A549 (cell line): Measurements from ENCODE around the gene ZDHHC22. TPM values are rescaled to one million over a fixed set of nuclear protein-coding genes. Genes with fewer than 3 reads are reported as not detected.

Source experiments
- ATAC-seq, 2 experiments: fragments of 200-7000 bp in 1 of 2; fragments of >200 bp in 1 of 2; cut with Nextera tagmentation in 1 of 2; cut with Tn5 transposase in 1 of 2; 3 replicates each; pipeline versions ENCODE4 v1.8.0 to v1.9.1; 2018 to 2020; ENCODE audit warnings: mild to moderate bottlenecking in 1 of 2, moderate library complexity in 1 of 2
- CTCF ChIA-PET: fragments of 300-600 bp; sonication (Branson Sonifier 250); formaldehyde crosslinking; extraction: SDS; loops from one replicate; lab custom pipeline; 2021; ENCODE audit warnings: antibody characterized with exemption, inconsistent platforms; lab: Yijun Ruan, JAX
- POLR2A ChIA-PET: fragments of 350-600 bp; formaldehyde crosslinking; extraction: SDS; loops from one replicate; lab custom pipeline; 2021; ENCODE audit warnings: antibody characterized with exemption, inconsistent platforms; lab: Yijun Ruan, JAX
- DNase-seq, 2 experiments: peaks; one replicate each; pipeline versions ENCODE4 v3.0.0 to v3.0.0-alpha.2; 2011 to 2016; ENCODE audit warnings: low read depth in 1 of 2, low spot score in 1 of 2
- FAIRE-seq: peaks from 2 replicates; lab custom pipeline; 2011; peaks lifted over from hg19 to GRCh38; lab: Jason Lieb, UNC
- H3K27ac ChIP-seq, 2 experiments: fragments of >200 bp; sonication (Bioruptor Twin); formaldehyde crosslinking; 3 replicates each; pipeline ENCODE4 v1.5.1; 2016 to 2017
- H3K4me1 ChIP-seq: fragments of >200 bp; sonication (Bioruptor Twin); formaldehyde crosslinking; 3 replicates; pipeline ENCODE4 v1.6.1; 2016
- H3K4me2 ChIP-seq: fragments of >200 bp; sonication (Bioruptor Twin); formaldehyde crosslinking; 3 replicates; pipeline ENCODE4 v1.6.1; 2016
- H3K4me3 ChIP-seq: fragments of >200 bp; sonication (Bioruptor Twin); formaldehyde crosslinking; 3 replicates; pipeline ENCODE4 v1.5.1; 2016
- H3K9me3 ChIP-seq: fragments of >200 bp; sonication (Bioruptor Twin); formaldehyde crosslinking; 3 replicates; pipeline ENCODE4 v1.6.1; 2016
- ATOH8 ChIP-seq: fragments of 250-450 bp; sonication (Bioruptor Pico); IDR thresholded peaks from 2 replicates; pipeline ENCODE4 v1.5.0; 2020; ENCODE audit warnings: low read depth, mild to moderate bottlenecking, moderate library complexity
- BCL3 ChIP-seq: fragments of >200 bp; sonication (Bioruptor Twin); formaldehyde crosslinking; IDR thresholded peaks from 3 replicates; pipeline ENCODE4 v1.6.1; 2016
- BHLHE40 ChIP-seq: IDR thresholded peaks from 2 replicates; pipeline ENCODE4 v1.6.1; 2012; ENCODE audit warnings: low read depth, low read length, inconsistent platforms
- CEBPB ChIP-seq, 2 experiments: fragments of >200 bp in 1 of 2; sonication (Bioruptor Twin) in 1 of 2; formaldehyde crosslinking in 1 of 2; IDR thresholded peaks; 2 replicates each; pipeline ENCODE4 v1.6.1; 2012 to 2016
- CHD2 ChIP-seq: fragments of 150-350 bp; IDR thresholded peaks from 2 replicates; pipeline ENCODE4 v1.6.1; 2014; ENCODE audit warnings: low read length; ENCODE audit not compliant: partially characterized antibody
- CHD4 ChIP-seq: fragments of 200-600 bp; sonication (generic); IDR thresholded peaks from 2 replicates; pipeline ENCODE4 v1.6.1; 2016; ENCODE audit warnings: antibody characterized with exemption, mild to moderate bottlenecking, borderline replicate concordance
- CTCF ChIP-seq: fragments of >200 bp; sonication (Bioruptor Twin); formaldehyde crosslinking; IDR thresholded peaks from 3 replicates; pipeline ENCODE4 v1.5.1; 2016
- EP300 ChIP-seq, 2 experiments: fragments of >200 bp; sonication (Bioruptor Twin); formaldehyde crosslinking; IDR thresholded peaks; 2 replicates in 1 of 2; 3 replicates in 1 of 2; pipeline ENCODE4 v1.6.1; 2016 to 2017
- FOSB ChIP-seq: fragments of 250-450 bp; sonication (Bioruptor Pico); IDR thresholded peaks from 2 replicates; pipeline ENCODE4 v1.5.0; 2020; ENCODE audit warnings: mild to moderate bottlenecking, moderate library complexity
- GATA3 ChIP-seq: IDR thresholded peaks from 2 replicates; pipeline ENCODE4 v1.6.1; 2012; ENCODE audit warnings: borderline replicate concordance
- HEYL ChIP-seq: fragments of 250-450 bp; sonication (Bioruptor Pico); IDR thresholded peaks from 2 replicates; pipeline ENCODE4 v1.8.0; 2021; ENCODE audit warnings: mild to moderate bottlenecking, moderate library complexity
- JUN ChIP-seq, 2 experiments: fragments of >200 bp; sonication (Bioruptor Twin); formaldehyde crosslinking; IDR thresholded peaks; 2 replicates in 1 of 2; 3 replicates in 1 of 2; pipeline ENCODE4 v1.6.1; 2016 to 2017
- JUNB ChIP-seq: fragments of >200 bp; sonication (Bioruptor Twin); formaldehyde crosslinking; IDR thresholded peaks from 2 replicates; pipeline ENCODE4 v1.6.1; 2016
- KDM5A ChIP-seq: fragments of 200-600 bp; sonication (generic); IDR thresholded peaks from 2 replicates; pipeline ENCODE4 v1.6.1; 2016; ENCODE audit warnings: antibody characterized with exemption, mild to moderate bottlenecking
- MAFK ChIP-seq: fragments of 450-650 bp; IDR thresholded peaks from 2 replicates; pipeline ENCODE4 v1.6.1; 2014; ENCODE audit not compliant: partially characterized antibody
- MAZ ChIP-seq: fragments of 150-350 bp; IDR thresholded peaks from 2 replicates; pipeline ENCODE4 v1.6.1; 2014; ENCODE audit warnings: antibody characterized with exemption, low read depth, low read length, borderline replicate concordance
- NR3C1 ChIP-seq: fragments of >200 bp; sonication (Bioruptor Twin); formaldehyde crosslinking; IDR thresholded peaks from 3 replicates; pipeline ENCODE4 v1.6.1; 2017
- PBX3 ChIP-seq: IDR thresholded peaks from 2 replicates; pipeline ENCODE4 v1.6.1; 2012
- POLR2A ChIP-seq: IDR thresholded peaks from 2 replicates; pipeline ENCODE4 v1.6.1; 2012; ENCODE audit warnings: mild to moderate bottlenecking, low read length
- RAD21 ChIP-seq, 2 experiments: fragments of >200 bp in 1 of 2; sonication (Bioruptor Twin) in 1 of 2; formaldehyde crosslinking in 1 of 2; IDR thresholded peaks in 1 of 2; conservative IDR thresholded peaks in 1 of 2; 2 replicates in 1 of 2; 3 replicates in 1 of 2; pipeline ENCODE4 v1.6.1; 2012 to 2018; ENCODE audit warnings: inconsistent platforms in 1 of 2
- RARB ChIP-seq: fragments of 250-450 bp; sonication (Bioruptor Pico); IDR thresholded peaks from 2 replicates; pipeline ENCODE4 v1.8.0; 2021; ENCODE audit warnings: mild to moderate bottlenecking, moderate library complexity
- RCOR1 ChIP-seq: fragments of 150-350 bp; IDR thresholded peaks from 2 replicates; pipeline ENCODE4 v1.6.1; 2014; ENCODE audit warnings: antibody characterized with exemption, low read length, low read depth
- REST ChIP-seq: fragments of 200-600 bp; sonication (generic); IDR thresholded peaks from 2 replicates; pipeline ENCODE4 v1.6.1; 2016; ENCODE audit warnings: antibody characterized with exemption, mild to moderate bottlenecking, moderate library complexity
- RNF2 ChIP-seq: fragments of 200-600 bp; sonication (generic); IDR thresholded peaks from 2 replicates; pipeline ENCODE4 v1.6.1; 2016; ENCODE audit warnings: low read depth, mild to moderate bottlenecking, antibody characterized with exemption, moderate library complexity, borderline replicate concordance
- SMC3 ChIP-seq: fragments of >200 bp; sonication (Bioruptor Twin); formaldehyde crosslinking; IDR thresholded peaks from 3 replicates; pipeline ENCODE4 v1.6.1; 2018; ENCODE audit warnings: inconsistent platforms
- SREBF2 ChIP-seq: fragments of 450-650 bp; IDR thresholded peaks from 2 replicates; pipeline ENCODE4 v1.6.1; 2014; ENCODE audit warnings: mild to moderate bottlenecking, moderate library complexity
- TP53 ChIP-seq: fragments of 250-450 bp; sonication (Bioruptor Pico); IDR thresholded peaks from 2 replicates; pipeline ENCODE4 v1.5.0; 2021; ENCODE audit warnings: mild to moderate bottlenecking, moderate library complexity
- ZC3H11A ChIP-seq: fragments of 450-650 bp; IDR thresholded peaks from 2 replicates; pipeline ENCODE4 v1.6.1; 2014; ENCODE audit warnings: antibody characterized with exemption, mild to moderate bottlenecking
- ZFP36 ChIP-seq: fragments of 450-650 bp; IDR thresholded peaks from 2 replicates; pipeline ENCODE4 v1.6.1; 2014; ENCODE audit warnings: borderline replicate concordance; ENCODE audit not compliant: partially characterized antibody
- ZNF302 ChIP-seq: fragments of 250-450 bp; sonication (Bioruptor Pico); IDR thresholded peaks from 2 replicates; pipeline ENCODE4 v1.9.0; 2021; ENCODE audit warnings: inconsistent platforms, mild to moderate bottlenecking, moderate library complexity
- ZSCAN20 ChIP-seq: fragments of 250-450 bp; sonication (Bioruptor Pico); IDR thresholded peaks from 2 replicates; pipeline ENCODE4 v1.8.0; 2022; ENCODE audit warnings: mild to moderate bottlenecking, moderate library complexity
- WGBS: methylation state at CpG from one replicate; pipeline ENCODE4 v1.1.6; 2017; ENCODE audit errors: missing lambda C conversion rate; 5-methylcytosine and 5-hydroxymethylcytosine counted together
- polyA plus RNA-seq, 4 experiments: library from polyadenylated mRNA; depleted of rRNA in 3 of 4; stranded (reverse); fragments of >200 nt; fragmentation: RNase III in 1 of 4; extraction: RNeasy Plus Mini Kit Qiagen cat#74134 plus additional on column Dnase treatment in 1 of 4; gene quantifications; 2 replicates in 3 of 4; 3 replicates in 1 of 4; pipeline ENCODE4 v1.2.3, GENCODE V29; 2011 to 2017

Gene ZDHHC22
- polyA plus RNA-seq, 2 of the 4 experiments (the other 2 are of a cell fraction) = 0.04 to 0.23 TPM

- WGBS = 93% methylated on average over 7 of the region's 7 CpGs
- Histone ChIP-seq H3K4me2 (no peak overlapping the region), H3K27ac (no peak overlapping the region), H3K4me1 (peaks cover 12% of the 10 kb centered on the region; the same call in 2 of the 3 replicates), H3K4me3 (no peak overlapping the region), H3K9me3 (no peaks in the 10 kb centered on the region)
- TF ChIP-seq FOSB (CRISPR knock-in tag) (no peak), CEBPB (IDR thresholded peaks at IDR 0.05) (no peak), PBX3 (no peak), NR3C1 (no peak), JUN (IDR thresholded peaks at IDR 0.05) (no peak), ZC3H11A (no peak), EP300 (IDR thresholded peaks at IDR 0.05) (no peak), CHD2 (no peak), RARB (CRISPR knock-in tag) (no peak), SREBF2 (no peak), BHLHE40 (no peak), ZFP36 (no peak), ZSCAN20 (no peak), POLR2A (no peak), TP53 (no peak), ZNF302 (CRISPR knock-in tag) (no peak), JUNB (no peak), GATA3 (no peak)
- ATAC-seq (no peak), FAIRE-seq (no peak), DNase-seq (no peak)
- CTCF ChIA-PET = interaction anchor here (0.7 to 3.5 kb wide), 4 partner anchors 25 to 247 kb away, joined by 3 to 12 read pairs (median 4); no protein-coding TSS in a partner anchor
- POLR2A ChIA-PET = no interaction called here
These were observed 21.7 kb downstream of the ZDHHC22 start for GRCh38 chr14:77119851-77120250.

- no peak for ATAC-seq
- DNase-seq = no peak
- Histone ChIP-seq H3K4me1 (no peaks in the 10 kb centered on the region), H3K27ac (no peak overlapping the region), H3K9me3 (no peaks in the 10 kb centered on the region), H3K4me2 (no peak overlapping the region), H3K4me3 (no peak overlapping the region)
- ChIA-PET POLR2A (no interaction called here), CTCF (interaction anchor here (0.9 to 7.0 kb wide), 6 partner anchors 9 to 244 kb away, joined by 3 to 60 read pairs (median 4); no protein-coding TSS in a partner anchor)
- 95% methylated on average over 2 of the region's 2 CpGs for WGBS
- FAIRE-seq = no peak
- no peak for TF ChIP-seq JUNB
- no peak for TF ChIP-seq ZC3H11A
- no peak for TF ChIP-seq BHLHE40
- TF ChIP-seq REST = no peak
- TF ChIP-seq RCOR1 = no peak
- TF ChIP-seq MAZ = no peak
- TF ChIP-seq KDM5A = no peak
- no peak for TF ChIP-seq TP53
- TF ChIP-seq RNF2 = no peak
- no peak for TF ChIP-seq BCL3
- no peak for TF ChIP-seq MAFK
- no peak for TF ChIP-seq POLR2A
- no peak for TF ChIP-seq CHD4
- no peak for TF ChIP-seq ATOH8
- TF ChIP-seq RAD21 (conservative IDR thresholded peaks at IDR 0.05 in 1 of 2, IDR thresholded peaks at IDR 0.05 in 1 of 2) = no peak
- TF ChIP-seq HEYL (CRISPR knock-in tag) = no peak
- no peak for TF ChIP-seq SMC3
- no peak for TF ChIP-seq SREBF2
- TF ChIP-seq CTCF = no peak
These were observed 25.3 kb downstream of the ZDHHC22 start for GRCh38 chr14:77116172-77116817.
